HG03280 (cell line): Measurements from ENCODE around the gene ZDHHC5.

Experiments used
- ATAC-seq: cut with Tn5 transposase; IDR thresholded peaks from one replicate; pipeline ENCODE4 v1.9.1; 2021; ENCODE audit warnings: mild to moderate bottlenecking, moderate library complexity; ENCODE audit not compliant: unreplicated experiment

Gene ZDHHC5, protein sequence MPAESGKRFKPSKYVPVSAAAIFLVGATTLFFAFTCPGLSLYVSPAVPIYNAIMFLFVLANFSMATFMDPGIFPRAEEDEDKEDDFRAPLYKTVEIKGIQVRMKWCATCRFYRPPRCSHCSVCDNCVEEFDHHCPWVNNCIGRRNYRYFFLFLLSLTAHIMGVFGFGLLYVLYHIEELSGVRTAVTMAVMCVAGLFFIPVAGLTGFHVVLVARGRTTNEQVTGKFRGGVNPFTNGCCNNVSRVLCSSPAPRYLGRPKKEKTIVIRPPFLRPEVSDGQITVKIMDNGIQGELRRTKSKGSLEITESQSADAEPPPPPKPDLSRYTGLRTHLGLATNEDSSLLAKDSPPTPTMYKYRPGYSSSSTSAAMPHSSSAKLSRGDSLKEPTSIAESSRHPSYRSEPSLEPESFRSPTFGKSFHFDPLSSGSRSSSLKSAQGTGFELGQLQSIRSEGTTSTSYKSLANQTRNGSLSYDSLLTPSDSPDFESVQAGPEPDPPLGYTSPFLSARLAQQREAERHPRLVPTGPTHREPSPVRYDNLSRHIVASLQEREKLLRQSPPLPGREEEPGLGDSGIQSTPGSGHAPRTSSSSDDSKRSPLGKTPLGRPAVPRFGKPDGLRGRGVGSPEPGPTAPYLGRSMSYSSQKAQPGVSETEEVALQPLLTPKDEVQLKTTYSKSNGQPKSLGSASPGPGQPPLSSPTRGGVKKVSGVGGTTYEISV

GRCh38 chr11:57667736-57668433 lies at the start of gene ZDHHC5:
ZDHHC5 (plus strand) TSS chr11:57668114; CDS start chr11:57673091, 4,977 bp downstream.
- ATAC-seq, result peak; percentile 86

DNA sequence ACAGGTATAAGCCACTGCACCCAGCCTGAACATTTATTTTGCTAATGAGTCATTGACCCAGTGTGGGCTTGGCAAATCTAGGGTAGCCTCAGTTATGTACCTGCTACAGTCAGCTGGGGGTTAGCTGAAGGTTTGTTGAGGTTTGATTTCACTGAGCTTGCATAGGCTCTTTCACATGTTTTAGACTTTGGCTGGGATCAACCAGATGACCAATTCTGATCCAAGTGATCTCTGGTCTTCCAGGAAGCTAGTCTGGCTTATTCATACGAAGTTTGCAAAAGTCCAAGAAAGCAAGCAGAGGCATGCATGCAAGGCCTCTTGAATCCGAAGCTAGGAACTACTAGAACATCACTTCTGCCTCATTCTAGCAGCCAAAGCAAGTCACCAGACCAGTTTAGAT lies 49.5 kb upstream of the ZDHHC5 start:
- no peak for ATAC-seq

DNA sequence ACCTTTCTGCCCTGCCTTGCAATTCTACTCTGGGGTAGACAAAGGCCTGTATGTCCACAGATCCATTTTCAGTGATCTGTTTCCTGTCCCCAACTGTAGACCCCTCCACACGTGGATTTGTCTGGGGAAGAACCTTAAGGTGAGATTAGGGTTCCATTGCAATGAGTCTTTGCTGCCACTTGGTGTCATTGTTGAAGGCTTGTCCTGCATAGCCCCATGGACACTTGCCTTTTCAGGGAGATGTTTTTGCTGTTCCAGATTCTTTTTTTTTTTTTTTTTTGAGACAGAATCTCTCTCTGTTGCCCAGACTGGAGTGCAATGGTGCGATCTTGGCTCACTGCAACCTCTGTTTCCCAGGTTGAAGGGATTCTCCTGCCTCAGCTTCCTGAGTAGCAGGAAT lies 48.6 kb upstream of the ZDHHC5 start:
- ATAC-seq, result no peak

GRCh38 chr11:57620467-57620866 lies 47.4 kb upstream of the ZDHHC5 start:
- no peak for ATAC-seq

GRCh38 chr11:57622263-57622662 lies 45.7 kb upstream of the ZDHHC5 start:
- no peak for ATAC-seq

GRCh38 chr11:57624864-57625263 lies 43.0 kb upstream of the ZDHHC5 start:
- ATAC-seq, result no peak

DNA sequence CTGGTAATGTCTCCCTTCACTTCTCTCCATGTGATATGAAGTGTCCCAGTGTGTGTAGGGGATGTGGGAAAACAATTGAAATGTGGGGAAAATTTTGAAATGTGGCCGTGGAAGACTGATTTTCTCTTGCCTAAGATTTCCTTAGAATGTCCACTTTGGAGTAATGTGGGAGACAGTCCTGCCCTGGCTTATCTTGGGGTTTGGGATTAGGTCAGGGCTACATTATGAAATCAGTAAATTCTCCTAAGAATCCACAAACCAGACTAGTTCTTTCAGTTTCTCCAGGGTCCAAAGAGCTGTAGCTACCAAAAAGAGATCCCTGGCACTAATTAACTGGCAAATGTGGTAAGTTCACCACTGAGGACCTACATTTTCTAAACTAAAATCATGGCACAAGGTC lies 41.0 kb upstream of the ZDHHC5 start:
- ATAC-seq, result no peak

DNA sequence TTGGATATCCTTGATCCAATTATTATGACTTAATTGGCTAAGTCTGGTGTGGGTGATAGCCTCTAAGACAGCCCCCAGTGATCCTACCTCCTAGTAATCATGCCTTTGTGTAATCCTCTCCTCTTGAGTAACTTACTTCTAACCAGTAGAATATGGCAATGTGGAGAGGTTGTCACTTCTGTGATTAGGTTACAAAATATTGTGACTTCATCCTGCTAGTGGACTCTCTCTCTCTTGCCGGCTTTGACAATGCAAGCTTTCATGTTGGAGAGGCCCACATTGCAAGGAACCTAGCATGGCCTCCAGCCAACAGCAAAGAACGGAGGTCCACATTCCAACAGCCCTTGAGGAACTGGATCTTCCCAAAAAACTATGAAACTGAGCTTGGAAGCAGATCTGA lies 37.7 kb upstream of the ZDHHC5 start:
- no peak for ATAC-seq

- no peak for ATAC-seq
Measured at GRCh38 chr11:57632116-57632515, 35.8 kb upstream of the ZDHHC5 start.

DNA sequence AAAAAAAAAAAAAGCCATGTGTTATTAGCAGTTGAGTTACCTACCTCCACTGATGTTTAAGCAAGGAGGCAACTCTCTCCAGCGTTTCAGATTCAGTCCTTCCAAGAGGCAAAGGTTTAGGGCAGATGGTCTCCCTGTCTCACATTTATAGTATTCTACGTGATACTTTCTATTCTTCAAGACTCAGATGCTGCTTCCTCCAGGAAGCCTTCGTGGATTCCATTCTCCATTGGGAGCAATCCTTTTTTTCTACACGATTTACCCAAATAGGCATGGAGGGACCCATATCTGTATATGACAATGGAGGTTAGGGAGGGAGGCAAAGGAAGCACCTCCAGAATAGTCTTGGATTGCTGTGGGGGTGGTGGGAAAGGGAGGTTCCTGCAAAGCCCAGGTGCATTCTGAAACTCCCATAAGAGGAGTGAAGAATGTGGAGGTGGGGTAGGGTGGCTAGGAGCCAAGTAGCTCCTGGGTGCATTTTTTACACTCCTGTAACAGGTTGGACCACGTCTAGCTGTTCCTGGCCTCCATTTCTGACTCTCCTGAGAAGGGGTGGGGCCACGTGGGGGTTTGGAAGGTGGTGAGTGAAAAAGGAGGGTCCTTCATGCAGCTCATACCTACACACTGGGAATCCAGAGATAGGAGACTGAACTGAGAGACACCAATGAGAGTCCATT lies 34.4 kb upstream of the ZDHHC5 start:
- ATAC-seq, result no peak

DNA sequence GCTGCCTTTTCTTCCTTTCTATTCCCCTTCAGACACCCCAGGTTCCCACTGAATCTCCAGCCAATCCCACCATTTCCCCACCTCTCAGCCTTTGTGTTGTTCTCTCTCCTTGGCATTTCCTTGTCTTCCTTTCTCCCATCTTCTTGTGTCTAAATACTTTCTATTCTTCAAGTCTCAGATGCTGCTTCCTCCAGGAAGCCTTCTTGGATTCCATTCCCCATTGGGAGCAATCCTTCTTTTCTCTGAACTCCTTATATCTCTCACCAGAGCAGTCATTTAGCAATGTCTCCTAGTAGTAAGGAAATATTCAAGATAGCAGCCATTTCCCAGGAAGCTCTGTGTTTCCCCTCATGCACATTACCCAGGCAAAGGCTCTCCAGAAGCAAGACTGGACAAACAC lies 33.6 kb upstream of the ZDHHC5 start:
- no peak for ATAC-seq

GRCh38 chr11:57635246-57635645 lies 32.7 kb upstream of the ZDHHC5 start:
- no peak for ATAC-seq

DNA sequence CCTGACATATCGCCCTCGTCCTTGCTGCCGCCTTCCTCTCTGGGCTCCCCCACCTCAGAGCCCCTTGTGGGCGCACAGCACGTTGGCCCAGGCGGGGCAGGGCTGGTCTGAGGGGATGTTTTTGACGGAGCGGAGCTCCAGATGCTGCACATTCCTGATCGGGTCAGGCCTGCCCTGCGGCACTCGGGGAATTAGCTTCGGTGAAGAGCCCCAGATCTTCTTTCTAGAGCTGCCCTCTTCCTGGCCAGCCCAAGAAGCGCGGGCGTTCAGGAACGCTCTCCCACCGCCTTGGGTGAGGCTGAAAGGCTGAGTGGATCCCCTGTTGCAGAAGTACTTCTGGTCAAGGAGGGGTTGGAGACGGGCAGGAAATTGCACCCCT lies 30.3 kb upstream of the ZDHHC5 start:
- no peak for ATAC-seq

GRCh38 chr11:57638005-57638781 lies 29.7 kb upstream of the ZDHHC5 start:
- ATAC-seq, result no peak

- no peak for ATAC-seq
Measured at GRCh38 chr11:57638811-57639320, 29.0 kb upstream of the ZDHHC5 start.

DNA sequence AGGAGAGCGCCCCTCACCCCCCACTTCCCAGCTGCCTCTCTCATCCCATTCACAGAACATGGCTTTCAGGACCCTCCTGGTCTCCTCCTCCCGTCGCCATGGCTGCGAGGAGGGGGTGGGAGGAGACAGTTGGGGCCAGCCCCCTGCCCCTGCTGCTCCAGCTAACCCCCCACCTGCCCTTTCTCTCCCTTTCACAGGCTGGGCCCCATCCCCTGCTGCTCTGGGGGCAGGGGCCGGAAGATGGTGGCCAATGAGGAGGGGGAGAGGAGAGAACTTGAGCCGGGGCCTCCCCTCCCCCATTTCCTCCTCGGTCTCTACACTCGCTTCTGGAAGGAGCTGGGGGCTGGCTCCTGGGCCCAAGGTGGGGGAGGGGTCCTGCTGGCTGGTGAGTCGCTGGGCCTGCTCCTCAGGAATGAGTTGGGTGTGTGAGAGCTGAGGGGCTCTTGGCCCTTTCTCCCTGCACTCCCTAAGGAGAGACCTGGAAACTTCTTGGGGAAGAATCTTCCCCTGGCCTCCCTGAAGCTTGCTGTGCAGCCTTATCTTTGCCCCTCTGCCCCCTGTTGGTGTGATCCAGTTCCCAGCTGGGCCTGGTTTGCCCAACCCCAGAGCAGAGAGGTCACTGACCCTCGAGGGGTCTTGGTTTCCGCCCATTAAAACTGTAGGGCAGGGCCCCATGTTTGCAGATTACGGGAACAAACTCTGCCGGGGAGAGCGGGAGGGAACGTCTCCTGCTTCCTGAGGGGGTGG lies 28.4 kb upstream of the ZDHHC5 start:
- ATAC-seq, result no peak

GRCh38 chr11:57640068-57640800 lies 27.7 kb upstream of the ZDHHC5 start:
- no peak for ATAC-seq

- no peak for ATAC-seq
Measured at GRCh38 chr11:57641011-57641807, 26.7 kb upstream of the ZDHHC5 start.
